ENCODE measurements around the gene PRRG2. TPM values are rescaled to one million over a fixed set of nuclear protein-coding genes. Genes with fewer than 3 reads are reported as not detected.

Gene PRRG2
- total and polyA plus RNA-seq, 2 donors: 2.2 to 5.5 TPM

DNA sequence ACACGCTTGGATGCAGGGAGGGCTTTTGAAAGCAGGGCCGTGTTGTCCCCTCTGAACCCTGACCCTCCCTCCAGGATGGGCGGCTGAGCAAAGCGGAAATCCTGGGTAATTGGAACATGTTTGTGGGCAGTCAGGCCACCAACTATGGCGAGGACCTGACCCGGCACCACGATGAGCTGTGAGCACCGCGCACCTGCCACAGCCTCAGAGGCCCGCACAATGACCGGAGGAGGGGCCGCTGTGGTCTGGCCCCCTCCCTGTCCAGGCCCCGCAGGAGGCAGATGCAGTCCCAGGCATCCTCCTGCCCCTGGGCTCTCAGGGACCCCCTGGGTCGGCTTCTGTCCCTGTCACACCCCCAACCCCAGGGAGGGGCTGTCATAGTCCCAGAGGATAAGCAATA is 38.1 kb upstream of the PRRG2 start:
- peaks cover 4 to 19% of the 10 kb centered on the region in 2 donors for H3K4me1 ChIP-seq (ENCODE audit: control insufficient read depth in 2 of 2, insufficient read depth in 2 of 2, low read length in 2 of 2)
- DNase-seq (ENCODE audit: low read depth in 6 of 9, low spot score in 9 of 9): no peak
- 93% methylated on average over 14 of the region's 14 CpGs for WGBS
- H3K4me3 ChIP-seq (ENCODE audit: low read length in 2 of 2): no peak overlapping the region
- peaks cover 0 to 6% of the 10 kb centered on the region in 2 donors for H3K36me3 ChIP-seq (ENCODE audit: control insufficient read depth in 2 of 2, insufficient read depth in 2 of 2, low read length in 1 of 2)
- no peaks in the 10 kb centered on the region for H3K9me3 ChIP-seq (ENCODE audit: control insufficient read depth in 2 of 2, insufficient read depth in 1 of 2, low read length in 1 of 2)
- no peak overlapping the region for H3K27ac ChIP-seq (ENCODE audit: low read depth in 1 of 2, low read length in 1 of 2)
- no peaks in the 10 kb centered on the region for H3K27me3 ChIP-seq (ENCODE audit: control insufficient read depth in 2 of 2, insufficient read depth in 1 of 2, low read length in 1 of 2)

DNA sequence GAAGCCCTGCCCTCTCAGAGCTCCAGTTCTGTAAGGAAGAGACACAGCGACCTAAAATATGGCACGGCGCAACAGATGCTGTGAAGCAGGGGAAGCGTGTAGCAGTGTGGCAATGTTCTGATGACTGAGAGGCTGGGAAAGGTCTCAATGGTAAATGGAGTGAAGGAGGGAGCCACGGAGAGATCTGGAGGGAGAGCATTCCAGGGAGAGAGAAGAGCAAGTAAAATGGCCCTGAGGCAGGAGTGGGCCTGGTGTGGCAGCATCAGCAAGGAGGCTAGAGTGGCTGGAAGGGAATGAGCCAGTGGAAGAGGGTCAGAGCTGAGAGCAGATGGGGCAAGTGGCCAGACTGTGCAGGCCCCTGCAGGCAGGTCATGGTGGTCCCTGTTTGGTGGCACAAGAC is 37.0 kb upstream of the PRRG2 start:
- H3K27ac ChIP-seq (ENCODE audit: low read depth in 1 of 2, low read length in 1 of 2): no peak overlapping the region
- WGBS: 75% methylated on average over 5 of the region's 5 CpGs
- peak in 1 of 9 donors; percentile 27 for DNase-seq (ENCODE audit: low read depth in 6 of 9, low spot score in 9 of 9)
- H3K4me1 ChIP-seq (ENCODE audit: control insufficient read depth in 2 of 2, insufficient read depth in 2 of 2, low read length in 2 of 2): peaks cover 5 to 30% of the 10 kb centered on the region in 2 donors
- H3K9me3 ChIP-seq (ENCODE audit: control insufficient read depth in 2 of 2, insufficient read depth in 1 of 2, low read length in 1 of 2): no peaks in the 10 kb centered on the region
- peaks cover 0 to 3% of the 10 kb centered on the region in 2 donors for H3K36me3 ChIP-seq (ENCODE audit: control insufficient read depth in 2 of 2, insufficient read depth in 2 of 2, low read length in 1 of 2)
- no peak overlapping the region for H3K4me3 ChIP-seq (ENCODE audit: low read length in 2 of 2)
- H3K27me3 ChIP-seq (ENCODE audit: control insufficient read depth in 2 of 2, insufficient read depth in 1 of 2, low read length in 1 of 2): no peaks in the 10 kb centered on the region

DNA sequence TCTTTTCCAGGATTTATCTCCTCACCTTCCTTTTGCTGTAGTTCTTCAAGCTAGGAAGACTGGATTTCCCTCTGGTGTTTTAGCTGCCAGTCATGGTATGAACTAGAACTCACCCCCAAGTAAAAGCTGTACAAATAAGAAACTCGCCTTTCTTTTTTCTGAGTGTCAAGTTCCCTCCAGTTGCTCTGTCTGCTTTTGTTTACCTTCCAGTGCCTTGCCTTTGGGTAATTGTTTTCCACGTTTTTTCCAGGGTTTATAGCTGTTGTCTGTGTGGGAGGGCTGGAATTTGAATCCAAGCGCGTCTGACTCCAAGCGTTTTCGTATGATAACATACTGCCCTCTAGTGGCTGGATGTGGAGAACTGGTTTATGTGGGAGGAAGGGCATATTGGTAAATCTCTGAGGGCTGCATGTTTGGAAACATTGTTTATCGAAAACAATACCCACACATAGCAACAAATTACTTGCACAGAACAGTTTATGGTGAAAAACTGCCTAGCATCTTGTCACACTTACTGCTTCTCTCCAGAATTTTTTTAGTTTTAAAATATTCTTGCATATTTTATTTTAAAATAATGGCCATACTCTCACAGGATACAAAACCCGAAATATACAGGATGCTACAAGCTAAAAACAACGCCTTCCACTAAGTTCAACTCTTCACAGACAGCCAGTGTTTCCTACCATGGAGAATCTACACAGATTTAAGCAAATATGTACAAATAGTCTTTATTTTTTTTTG is 34.1 kb upstream of the PRRG2 start:
- Histone ChIP-seq H3K27me3 (ENCODE audit: control insufficient read depth in 2 of 2, insufficient read depth in 1 of 2, low read length in 1 of 2) (no peaks in the 10 kb centered on the region), H3K4me3 (ENCODE audit: low read length in 2 of 2) (no peak overlapping the region), H3K36me3 (ENCODE audit: control insufficient read depth in 2 of 2, insufficient read depth in 2 of 2, low read length in 1 of 2) (peaks cover 0 to 3% of the 10 kb centered on the region in 2 donors), H3K4me1 (ENCODE audit: control insufficient read depth in 2 of 2, insufficient read depth in 2 of 2, low read length in 2 of 2) (peaks cover 9 to 41% of the 10 kb centered on the region in 2 donors), H3K27ac (ENCODE audit: low read depth in 1 of 2, low read length in 1 of 2) (peak overlapping the region; percentile 8 to 66), H3K9me3 (ENCODE audit: control insufficient read depth in 2 of 2, insufficient read depth in 1 of 2, low read length in 1 of 2) (no peaks in the 10 kb centered on the region)
- peak in 8 of 9 donors; percentile 72 to 93 (median 88) for DNase-seq (ENCODE audit: low read depth in 6 of 9, low spot score in 9 of 9)
- WGBS: 16% methylated on average over 9 of the region's 9 CpGs

DNA sequence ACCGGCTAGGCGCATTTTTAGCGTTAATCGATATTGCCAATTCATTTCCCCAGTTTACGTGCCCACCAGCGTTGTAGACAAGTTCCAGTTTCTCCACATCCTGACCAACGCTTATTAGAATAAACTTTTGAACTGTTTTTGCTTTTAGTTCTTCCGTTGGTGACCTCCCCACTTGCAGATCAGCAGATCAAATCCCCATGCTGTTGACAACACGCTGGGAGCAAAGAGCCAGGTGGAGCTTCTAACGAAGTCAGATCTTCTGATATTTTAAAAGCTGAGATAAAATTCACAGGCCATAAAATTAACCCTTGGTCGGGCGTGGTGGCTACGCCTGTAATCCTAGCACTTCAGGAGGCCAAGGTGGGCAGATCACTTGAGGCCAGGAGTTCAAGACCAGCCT is 32.1 kb upstream of the PRRG2 start:
- peak in 1 of 9 donors; percentile 61 for DNase-seq (ENCODE audit: low read depth in 6 of 9, low spot score in 9 of 9)
- Histone ChIP-seq H3K4me1 (ENCODE audit: control insufficient read depth in 2 of 2, insufficient read depth in 2 of 2, low read length in 2 of 2) (peaks cover 9 to 53% of the 10 kb centered on the region in 2 donors), H3K36me3 (ENCODE audit: control insufficient read depth in 2 of 2, insufficient read depth in 2 of 2, low read length in 1 of 2) (peaks cover 2 to 6% of the 10 kb centered on the region in 2 donors), H3K27me3 (ENCODE audit: control insufficient read depth in 2 of 2, insufficient read depth in 1 of 2, low read length in 1 of 2) (no peaks in the 10 kb centered on the region), H3K27ac (ENCODE audit: low read depth in 1 of 2, low read length in 1 of 2) (peak overlapping the region; percentile 5 to 85), H3K9me3 (ENCODE audit: control insufficient read depth in 2 of 2, insufficient read depth in 1 of 2, low read length in 1 of 2) (no peaks in the 10 kb centered on the region), H3K4me3 (ENCODE audit: low read length in 2 of 2) (no peak overlapping the region)
- WGBS: 35% methylated on average over 13 of the region's 13 CpGs

DNA sequence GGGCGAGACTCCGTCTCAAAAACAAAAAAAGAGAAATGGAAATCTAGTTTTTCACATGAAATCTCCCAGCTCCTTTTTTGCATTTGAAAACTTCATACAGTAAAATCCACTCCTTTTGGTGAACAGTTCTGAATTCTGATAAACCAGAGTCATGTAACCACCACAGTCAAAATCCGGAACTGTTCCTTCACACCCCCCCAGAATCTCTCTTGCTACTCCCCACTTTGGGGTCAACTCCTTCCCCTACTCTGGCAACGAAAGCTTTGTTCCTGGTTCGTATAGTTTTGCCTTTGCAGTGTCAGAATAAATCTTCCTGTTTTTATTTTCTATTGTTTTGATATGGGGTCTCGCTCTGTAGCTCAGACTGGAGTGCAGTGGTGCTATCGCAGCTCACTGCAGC is 29.6 kb upstream of the PRRG2 start:
- H3K27ac ChIP-seq (ENCODE audit: low read depth in 1 of 2, low read length in 1 of 2): peak overlapping the region; percentile 32 to 52
- peaks cover 13 to 70% of the 10 kb centered on the region in 2 donors for H3K4me1 ChIP-seq (ENCODE audit: control insufficient read depth in 2 of 2, insufficient read depth in 2 of 2, low read length in 2 of 2)
- H3K4me3 ChIP-seq (ENCODE audit: low read length in 2 of 2): no peak overlapping the region
- no peak for DNase-seq (ENCODE audit: low read depth in 6 of 9, low spot score in 9 of 9)
- H3K27me3 ChIP-seq (ENCODE audit: control insufficient read depth in 2 of 2, insufficient read depth in 1 of 2, low read length in 1 of 2): no peaks in the 10 kb centered on the region
- peaks cover 21 to 22% of the 10 kb centered on the region in 2 donors for H3K36me3 ChIP-seq (ENCODE audit: control insufficient read depth in 2 of 2, insufficient read depth in 2 of 2, low read length in 1 of 2)
- WGBS: 92% methylated on average over 7 of the region's 7 CpGs
- peaks cover 2 to 7% of the 10 kb centered on the region in 2 donors for H3K9me3 ChIP-seq (ENCODE audit: control insufficient read depth in 2 of 2, insufficient read depth in 1 of 2, low read length in 1 of 2)

DNA sequence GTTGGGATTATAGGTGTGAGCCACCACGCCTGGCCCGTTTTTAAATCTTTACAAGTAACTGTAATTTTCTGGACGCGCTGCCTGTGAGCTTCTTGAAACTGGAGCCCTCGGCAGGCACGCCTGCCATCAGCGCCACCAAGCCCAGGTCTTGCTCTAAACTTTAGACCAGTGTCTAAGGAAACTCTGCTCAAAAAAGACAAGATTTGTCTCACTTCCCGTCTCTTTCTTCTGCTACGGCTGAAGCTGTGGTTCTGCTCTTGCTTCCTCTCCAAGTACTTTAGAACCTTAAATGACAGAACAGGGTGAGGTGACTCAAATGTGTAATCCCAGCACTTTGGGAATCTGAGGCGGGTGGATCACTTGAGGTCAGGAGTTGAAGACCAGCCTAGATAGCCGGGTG is 28.4 kb upstream of the PRRG2 start:
- 83% methylated on average over 11 of the region's 11 CpGs for WGBS
- H3K27ac ChIP-seq (ENCODE audit: low read depth in 1 of 2, low read length in 1 of 2): peak overlapping the region; percentile 84 to 86

DNA sequence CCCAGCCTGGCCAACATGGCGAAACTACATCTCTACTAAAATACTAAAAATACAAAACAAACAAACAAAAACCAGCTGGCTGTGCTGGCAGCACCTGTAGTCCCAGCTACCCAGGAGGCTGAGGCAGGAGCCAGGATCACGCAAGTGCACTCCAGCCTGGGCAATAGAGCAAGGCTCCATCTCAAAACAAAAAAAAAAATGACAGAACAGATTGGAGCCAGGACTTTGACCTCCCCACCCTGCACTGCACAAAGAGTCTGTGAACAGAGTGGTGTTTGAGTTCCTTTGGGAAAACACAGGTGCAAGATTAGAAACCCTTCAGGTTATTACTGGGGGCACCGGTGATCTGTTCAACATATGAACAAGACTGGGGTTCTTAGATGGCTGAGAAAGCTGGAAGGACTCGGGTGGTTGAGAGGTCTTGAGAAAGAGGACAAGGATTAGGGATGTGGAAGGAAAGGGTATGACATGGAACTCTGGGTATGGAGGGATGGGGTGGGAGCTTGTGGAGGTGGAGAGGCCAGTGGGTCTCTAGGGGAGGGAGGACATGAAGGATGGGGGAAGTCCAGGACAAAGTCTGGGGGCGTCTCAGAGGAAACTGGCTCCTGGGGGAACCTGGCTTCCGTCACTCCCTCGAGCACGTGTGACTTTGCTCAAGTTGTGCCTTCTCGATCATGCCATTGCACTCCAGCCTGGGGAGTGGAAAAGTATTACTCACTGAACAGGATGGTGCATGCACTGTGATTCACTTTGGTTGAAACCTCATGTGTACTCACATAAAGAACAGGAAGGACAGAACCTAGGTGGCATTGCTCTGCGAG is 27.5 kb upstream of the PRRG2 start:
- peaks cover 2 to 9% of the 10 kb centered on the region in 2 donors for H3K9me3 ChIP-seq (ENCODE audit: control insufficient read depth in 2 of 2, insufficient read depth in 1 of 2, low read length in 1 of 2)
- no peak overlapping the region for H3K4me3 ChIP-seq (ENCODE audit: low read length in 2 of 2)
- 89% methylated on average over 10 of the region's 10 CpGs for WGBS
- DNase-seq (ENCODE audit: low read depth in 6 of 9, low spot score in 9 of 9): peak in 1 of 9 donors; percentile 43
- peaks cover 9 to 68% of the 10 kb centered on the region in 2 donors for H3K4me1 ChIP-seq (ENCODE audit: control insufficient read depth in 2 of 2, insufficient read depth in 2 of 2, low read length in 2 of 2)
- H3K36me3 ChIP-seq (ENCODE audit: control insufficient read depth in 2 of 2, insufficient read depth in 2 of 2, low read length in 1 of 2): peaks cover 40 to 43% of the 10 kb centered on the region in 2 donors
- peak overlapping the region; percentile 33 to 56 for H3K27ac ChIP-seq (ENCODE audit: low read depth in 1 of 2, low read length in 1 of 2)
- no peaks in the 10 kb centered on the region for H3K27me3 ChIP-seq (ENCODE audit: control insufficient read depth in 2 of 2, insufficient read depth in 1 of 2, low read length in 1 of 2)

More for the DNA sequence above, 28.4 kb upstream of the PRRG2 start:
- Histone ChIP-seq H3K4me1 (ENCODE audit: control insufficient read depth in 2 of 2, insufficient read depth in 2 of 2, low read length in 2 of 2) (peaks cover 9 to 69% of the 10 kb centered on the region in 2 donors), H3K4me3 (ENCODE audit: low read length in 2 of 2) (no peak overlapping the region), H3K27me3 (ENCODE audit: control insufficient read depth in 2 of 2, insufficient read depth in 1 of 2, low read length in 1 of 2) (no peaks in the 10 kb centered on the region), H3K9me3 (ENCODE audit: control insufficient read depth in 2 of 2, insufficient read depth in 1 of 2, low read length in 1 of 2) (peaks cover 2 to 9% of the 10 kb centered on the region in 2 donors), H3K36me3 (ENCODE audit: control insufficient read depth in 2 of 2, insufficient read depth in 2 of 2, low read length in 1 of 2) (peaks cover 33 to 34% of the 10 kb centered on the region in 2 donors)
- DNase-seq (ENCODE audit: low read depth in 6 of 9, low spot score in 9 of 9): peak in 2 of 9 donors; percentile 55 to 72

DNA sequence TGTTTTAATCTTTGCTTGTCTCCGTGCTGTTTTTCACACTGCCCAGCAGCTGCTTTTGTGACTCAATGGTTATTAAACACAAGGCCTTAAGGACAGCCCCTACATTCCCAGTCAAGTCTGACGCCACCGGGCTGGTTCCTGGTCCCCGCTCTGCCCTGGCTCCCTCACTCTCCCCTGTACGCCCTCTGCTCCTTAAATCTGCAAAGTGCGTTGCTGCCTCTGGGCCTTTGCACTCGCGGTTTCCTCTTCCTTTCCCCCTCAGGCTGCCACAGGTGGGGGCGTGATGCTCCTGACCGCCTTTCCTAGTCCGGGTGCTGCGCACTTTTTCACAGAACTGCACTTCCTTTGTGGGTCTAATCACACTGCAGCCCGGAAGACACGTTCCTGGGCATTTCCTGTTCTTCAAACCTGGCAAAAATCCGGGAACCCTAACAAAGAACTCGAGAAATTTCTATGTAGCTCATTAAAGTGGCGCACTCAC is 26.4 kb upstream of the PRRG2 start:
- Histone ChIP-seq H3K4me1 (ENCODE audit: control insufficient read depth in 2 of 2, insufficient read depth in 2 of 2, low read length in 2 of 2) (peaks cover 7 to 68% of the 10 kb centered on the region in 2 donors), H3K27ac (ENCODE audit: low read depth in 1 of 2, low read length in 1 of 2) (peak overlapping the region; percentile 77 to 81), H3K4me3 (ENCODE audit: low read length in 2 of 2) (no peak overlapping the region), H3K9me3 (ENCODE audit: control insufficient read depth in 2 of 2, insufficient read depth in 1 of 2, low read length in 1 of 2) (peaks cover 2 to 9% of the 10 kb centered on the region in 2 donors), H3K27me3 (ENCODE audit: control insufficient read depth in 2 of 2, insufficient read depth in 1 of 2, low read length in 1 of 2) (no peaks in the 10 kb centered on the region), H3K36me3 (ENCODE audit: control insufficient read depth in 2 of 2, insufficient read depth in 2 of 2, low read length in 1 of 2) (peaks cover 51 to 54% of the 10 kb centered on the region in 2 donors)
- peak in 2 of 9 donors; percentile 49 to 66 for DNase-seq (ENCODE audit: low read depth in 6 of 9, low spot score in 9 of 9)
- 47% methylated on average over 17 of the region's 17 CpGs for WGBS
